ENCODE data around the gene PPP1R1B. TPM values are rescaled to one million over a fixed set of nuclear protein-coding genes. Genes with fewer than 3 reads are reported as not detected.

PPP1R1B gene
- total and polyA plus RNA-seq, 2 experiments from 2014 or later, result 3.4 to 5.4 TPM

GRCh38 chr17:39638317-39638716 is 11.6 kb downstream of the PPP1R1B start (continued):
- TF ChIP-seq ZNF462 (CRISPR knock-in tag; IDR thresholded peaks at IDR 0.05) (no peak), ZNF331 (CRISPR knock-in tag; IDR thresholded peaks at IDR 0.05; ENCODE audit: low read depth) (no peak), POLR2AphosphoS5 (IDR thresholded peaks at IDR 0.05; ENCODE audit: low read depth) (no peak), NANOG (IDR thresholded peaks at IDR 0.05; ENCODE audit: borderline replicate concordance) (no peak)

DNA sequence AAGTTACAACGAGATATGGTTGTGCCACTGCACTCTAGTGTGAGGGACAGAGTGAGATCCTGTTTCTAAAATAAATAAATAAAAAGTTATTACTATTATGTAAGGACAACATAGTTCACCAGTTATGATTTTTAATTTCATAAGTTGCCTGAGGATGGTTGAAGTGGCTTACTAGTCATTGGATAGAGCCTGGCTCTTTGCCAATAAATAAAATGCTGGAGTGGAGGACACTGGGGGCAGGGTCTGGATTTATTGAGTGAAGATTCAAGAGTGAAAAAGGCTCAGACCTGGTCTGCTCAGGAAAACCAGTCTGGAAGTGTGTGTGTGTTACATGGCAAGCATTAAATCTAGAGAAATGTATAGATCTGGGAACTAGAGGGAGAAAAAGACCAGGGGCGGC is 12.3 kb downstream of the PPP1R1B start:
- Mint-ChIP-seq H3K36me3 (ENCODE audit: low read depth) (no peaks in the 10 kb centered on the region; the same call in 2 of the 3 replicates), H3K4me1 (peaks cover 73% of the 10 kb centered on the region), H3K27ac (no peak overlapping the region; the same call in 1 of the 2 replicates), H3K4me3 (peak overlapping the region; percentile 15; the same call in 1 of the 3 replicates), H3K9me3 (no peaks in the 10 kb centered on the region), H3K27me3 (ENCODE audit: insufficient read depth, low read depth, poor library complexity) (peaks cover 19% of the 10 kb centered on the region)
- H3K4me2 ChIP-seq, result 0 out of 2 replicates have a peak overlapping the region, but pooled peaks have one; percentile 20
- H3K27me3 ChIP-seq (ENCODE audit: insufficient read depth), result no peaks in the 10 kb centered on the region
- DNase-seq (ENCODE audit: low spot score), result no peak
- no peak for ATAC-seq
- no peaks in the 10 kb centered on the region for H3K9me2 ChIP-seq (ENCODE audit: insufficient read depth)
- TF ChIP-seq CTCF (conservative IDR thresholded peaks at IDR 0.05; ENCODE audit: low read depth in 2 of 2), result no peak
- peaks cover 56% of the 10 kb centered on the region for H3K4me1 ChIP-seq (ENCODE audit: insufficient read depth)
- H3K36me3 ChIP-seq (ENCODE audit: insufficient read depth), result no peaks in the 10 kb centered on the region
- H3F3A ChIP-seq (replicated peaks; ENCODE audit: low read depth), result peaks cover 25% of the 10 kb centered on the region; the same call in 1 of the 2 replicates
- H3K27ac ChIP-seq (ENCODE audit: low read depth), result no peak overlapping the region
- no peak overlapping the region for H3K4me3 ChIP-seq
- H3K79me2 ChIP-seq (replicated peaks; ENCODE audit: insufficient read depth), result peaks cover 60% of the 10 kb centered on the region
- no peak overlapping the region for H2AFZ ChIP-seq
- peaks cover 20% of the 10 kb centered on the region for H4K20me1 ChIP-seq (replicated peaks; ENCODE audit: insufficient read depth)

Measured in GM23338 (cell line).